SK-N-DZ (cell line): ENCODE data around the gene SIPA1L3.
A peak's percentile ranks its signal among the peaks of the same experiment; 100 is the strongest.

Experiments used
- DNase-seq: peaks from one replicate; pipeline ENCODE4 v3.0.0-alpha.2; 2015; ENCODE audit warnings: low spot score

The SIPA1L3 gene

DNA sequence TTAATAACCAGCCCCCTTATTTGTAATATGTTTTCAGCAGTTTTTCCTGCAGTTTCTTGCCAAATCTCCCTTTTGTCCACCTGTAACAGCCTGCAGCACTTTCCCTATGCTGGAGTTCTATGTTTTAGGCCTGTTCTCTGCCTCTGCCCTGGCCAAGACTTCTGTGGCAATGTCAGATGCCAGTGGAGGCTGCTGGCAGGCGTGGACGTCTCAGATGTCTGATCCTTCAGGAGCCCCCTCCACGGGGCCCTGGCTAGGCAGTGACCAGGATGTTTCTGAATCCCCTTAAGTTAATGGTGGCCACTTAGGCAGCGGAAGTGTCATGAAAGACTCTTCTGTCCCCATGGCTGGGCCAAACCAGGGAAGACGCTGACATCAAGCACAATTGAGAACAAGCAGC is 40.8 kb downstream of the SIPA1L3 start:
- no peak for DNase-seq

DNA sequence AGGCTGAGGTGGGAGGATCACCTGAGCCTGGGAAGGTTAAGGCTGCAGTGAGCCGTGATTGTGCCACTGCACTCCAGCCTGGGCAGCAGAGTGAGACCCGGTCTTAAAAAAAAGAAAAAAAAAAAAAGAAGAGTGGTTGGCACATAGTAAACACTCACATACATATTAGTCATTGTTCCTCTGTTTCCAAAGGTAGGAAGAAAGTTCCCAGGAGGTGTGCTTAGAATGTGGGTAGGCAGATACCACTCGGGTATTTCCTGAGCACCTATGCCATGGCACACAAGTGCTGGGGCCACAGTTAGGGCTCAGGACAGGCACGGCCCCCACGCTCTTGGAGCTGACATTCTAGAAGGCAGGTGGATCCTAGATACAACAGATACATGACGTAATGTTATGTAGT is 41.4 kb downstream of the SIPA1L3 start:
- DNase-seq, result no peak

DNA sequence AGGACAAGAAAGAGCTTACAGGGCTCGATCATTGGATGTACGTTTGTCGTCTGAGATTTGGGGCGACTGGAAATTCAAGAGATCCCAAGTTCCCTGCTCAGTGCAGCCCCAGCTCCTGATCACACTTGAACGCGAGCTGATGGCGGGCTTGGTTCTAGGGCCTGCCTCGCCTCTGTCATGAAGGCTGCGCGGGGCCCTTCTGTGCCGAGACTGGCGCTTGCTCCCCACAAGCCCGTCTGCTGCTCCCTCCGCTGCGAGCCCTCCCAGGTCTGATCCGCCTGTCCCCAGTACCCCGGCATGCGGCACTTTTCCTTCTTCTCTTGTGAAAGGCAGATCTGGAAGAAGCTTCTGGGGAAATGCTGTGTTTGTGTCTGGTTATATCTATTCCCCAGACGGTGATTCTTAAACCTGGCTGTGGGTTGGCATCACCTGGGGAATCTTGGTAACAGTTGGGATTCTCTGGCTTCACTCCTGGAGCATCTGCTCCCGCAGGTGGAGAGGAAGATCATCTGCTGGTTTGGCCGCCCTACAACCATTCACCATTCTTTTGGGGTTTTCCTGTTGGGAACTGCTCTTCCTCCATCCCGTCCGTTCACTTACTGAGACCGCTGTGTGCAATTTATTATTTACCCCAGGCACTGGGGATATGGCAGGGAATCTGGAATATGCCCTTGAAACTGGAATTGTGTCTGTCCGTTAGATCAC is 43.6 kb downstream of the SIPA1L3 start:
- no peak for DNase-seq

- DNase-seq, result no peak
Observed at GRCh38 chr19:37951816-37952210, 44.8 kb downstream of the SIPA1L3 start.

GRCh38 chr19:37953171-37953917 is 46.3 kb downstream of the SIPA1L3 start:
- DNase-seq, result no peak

DNA sequence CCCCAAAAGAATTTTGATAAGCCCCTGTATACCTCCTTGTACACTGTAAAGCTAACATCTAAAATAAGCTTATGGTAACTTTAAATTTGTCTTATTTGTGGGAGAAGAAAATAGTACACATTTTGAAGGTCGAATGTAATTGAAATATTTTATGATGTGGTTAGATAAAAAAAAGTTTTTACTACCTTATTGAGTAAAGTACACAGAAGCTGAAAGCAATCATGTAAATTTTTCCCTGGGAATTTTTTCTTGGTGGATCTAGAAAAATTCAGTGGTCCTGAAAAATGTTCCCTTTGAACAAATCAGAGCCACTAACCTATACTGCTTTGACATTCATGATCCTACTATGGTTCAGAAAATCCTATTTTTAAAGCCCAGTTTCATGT is 46.9 kb downstream of the SIPA1L3 start:
- DNase-seq, result no peak

DNA sequence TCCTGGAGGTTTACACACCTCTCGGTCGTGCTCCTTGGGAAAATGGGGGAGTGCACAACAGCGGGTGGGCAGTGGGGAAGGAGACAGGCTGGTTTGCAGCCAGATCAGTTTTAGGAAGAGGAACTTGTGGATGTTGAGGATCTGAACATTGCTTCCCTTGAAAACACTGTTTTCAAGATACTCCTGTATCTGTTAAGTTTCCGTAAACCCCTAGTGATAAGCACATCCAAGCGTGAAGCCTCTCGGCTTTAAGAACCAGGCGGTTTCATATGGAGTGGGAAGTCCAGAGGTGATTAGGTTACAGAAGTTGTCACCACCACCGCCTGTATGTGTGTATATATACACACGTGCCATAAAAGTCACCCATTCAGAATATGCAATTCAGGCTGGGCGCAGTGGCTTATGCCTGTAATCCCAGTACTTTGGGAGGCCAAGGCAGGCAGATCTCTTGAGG is 47.4 kb downstream of the SIPA1L3 start:
- no peak for DNase-seq

GRCh38 chr19:37955986-37956385 is 49.0 kb downstream of the SIPA1L3 start:
- no peak for DNase-seq

DNA sequence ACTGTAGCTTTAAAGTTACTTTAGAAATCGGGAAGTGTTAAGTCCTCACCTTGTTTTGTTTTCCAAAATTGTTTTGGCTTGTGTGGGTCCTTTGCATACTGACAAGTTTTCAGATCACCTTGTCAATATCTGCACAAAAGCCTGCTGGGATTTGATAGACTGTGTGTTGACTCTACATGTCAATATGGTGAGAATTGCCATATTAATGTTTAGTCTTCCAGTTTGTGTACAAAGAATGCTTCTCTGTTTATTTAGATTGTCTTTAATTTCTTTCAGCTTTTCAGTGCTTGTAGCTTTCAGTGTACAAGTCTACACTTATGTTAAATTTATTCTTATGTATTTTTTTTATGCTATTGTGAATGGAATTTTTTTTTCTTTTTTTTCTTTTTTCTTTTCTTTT is 50.2 kb downstream of the SIPA1L3 start:
- DNase-seq, result no peak

GRCh38 chr19:37959665-37960114 is 52.7 kb downstream of the SIPA1L3 start:
- DNase-seq, result no peak

DNA sequence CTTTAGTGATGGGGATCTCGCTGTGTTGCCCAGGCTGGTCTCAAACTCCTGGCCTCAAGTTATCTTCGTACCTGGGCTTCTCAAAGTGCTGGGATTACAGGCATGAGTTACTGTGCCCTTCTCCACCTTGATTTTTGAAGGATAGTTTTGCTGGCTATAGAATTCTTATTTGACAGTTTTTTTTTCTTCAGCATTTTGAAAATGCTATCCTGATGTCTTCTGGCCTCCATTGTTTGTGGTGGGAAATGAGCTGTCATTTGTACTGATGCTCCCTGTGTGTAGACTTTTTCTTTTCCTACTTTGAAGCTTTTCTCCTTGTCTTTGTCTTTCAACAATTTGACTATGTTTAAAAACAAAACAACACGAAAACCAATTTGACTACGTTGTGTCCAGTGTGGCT is 54.2 kb downstream of the SIPA1L3 start:
- no peak for DNase-seq

DNA sequence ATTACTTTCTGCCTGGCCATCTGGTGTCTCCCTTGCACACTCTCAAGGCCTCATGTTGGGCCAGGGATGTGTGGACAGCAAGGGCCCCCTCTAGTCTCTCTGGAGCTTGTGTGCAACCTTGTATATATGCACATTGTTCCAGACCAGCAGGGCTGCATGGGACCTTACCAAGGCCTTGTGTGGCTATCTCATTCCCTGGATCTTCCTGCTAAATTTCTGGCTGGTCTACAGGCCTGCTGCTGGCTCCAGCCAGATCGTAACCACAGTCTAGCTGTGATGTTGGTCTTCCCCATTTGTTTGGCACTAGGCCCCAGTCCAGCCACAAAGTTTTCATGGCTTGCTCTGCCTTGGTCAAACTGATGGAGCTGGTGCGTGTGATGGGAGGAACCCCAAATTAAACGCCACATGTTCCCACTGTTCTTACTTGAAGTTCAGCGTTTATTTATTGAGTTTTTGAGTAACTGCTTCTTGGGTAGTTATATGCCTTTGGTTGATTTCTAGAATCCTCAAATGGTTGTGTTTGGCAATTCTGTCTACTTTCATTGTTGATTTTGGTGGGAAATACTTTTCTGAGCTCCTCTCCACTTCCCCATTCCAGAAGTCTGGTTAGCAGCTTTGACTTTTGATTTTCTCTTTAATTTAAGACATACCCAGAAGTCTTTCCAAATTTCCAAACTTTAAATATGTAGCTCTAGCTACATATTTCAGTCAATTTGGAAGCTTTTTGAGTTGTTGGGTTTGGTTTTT is 56.4 kb downstream of the SIPA1L3 start:
- DNase-seq, result no peak

DNA sequence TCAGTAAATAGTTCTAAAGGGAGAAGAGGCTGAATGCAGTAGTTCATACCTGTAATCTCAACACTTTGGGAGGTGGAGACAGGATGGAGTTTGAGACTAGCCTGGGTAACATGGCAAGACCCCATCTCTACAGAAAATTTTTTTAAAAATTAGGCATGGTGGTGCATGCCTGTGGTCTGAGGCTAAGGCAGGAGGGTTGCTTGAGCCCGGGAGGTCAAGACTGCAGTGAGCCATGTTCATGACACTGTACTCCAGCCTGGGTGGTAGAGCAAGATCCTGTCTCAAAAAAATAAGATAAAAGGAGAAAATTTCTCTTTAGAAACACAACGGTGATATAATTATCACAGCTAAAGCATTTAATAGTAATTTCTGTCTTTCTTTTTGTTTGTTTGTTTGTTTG is 57.1 kb downstream of the SIPA1L3 start:
- no peak for DNase-seq

DNA sequence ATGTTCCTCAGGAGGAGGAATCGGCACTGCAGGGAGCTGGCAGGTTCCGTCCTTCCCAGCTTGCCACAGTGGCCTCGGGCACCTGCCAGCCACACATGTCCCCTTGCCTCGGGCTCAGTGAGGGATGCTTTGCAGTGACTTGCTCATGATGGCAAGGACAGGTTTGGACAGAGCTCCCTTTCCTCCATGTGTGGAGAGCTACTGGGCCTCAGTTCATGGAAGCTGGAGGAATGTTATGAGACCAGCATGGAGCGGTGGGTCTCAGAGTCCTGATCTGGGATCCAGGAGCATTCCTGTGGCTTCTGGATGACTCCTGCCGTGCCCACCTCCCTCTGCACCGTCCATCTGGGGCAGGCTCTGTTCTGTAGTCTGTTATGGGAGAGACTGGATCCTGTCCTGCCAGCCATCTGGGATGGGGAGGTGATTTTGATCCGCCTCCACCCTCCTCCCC is 59.2 kb downstream of the SIPA1L3 start:
- DNase-seq, result no peak

DNA sequence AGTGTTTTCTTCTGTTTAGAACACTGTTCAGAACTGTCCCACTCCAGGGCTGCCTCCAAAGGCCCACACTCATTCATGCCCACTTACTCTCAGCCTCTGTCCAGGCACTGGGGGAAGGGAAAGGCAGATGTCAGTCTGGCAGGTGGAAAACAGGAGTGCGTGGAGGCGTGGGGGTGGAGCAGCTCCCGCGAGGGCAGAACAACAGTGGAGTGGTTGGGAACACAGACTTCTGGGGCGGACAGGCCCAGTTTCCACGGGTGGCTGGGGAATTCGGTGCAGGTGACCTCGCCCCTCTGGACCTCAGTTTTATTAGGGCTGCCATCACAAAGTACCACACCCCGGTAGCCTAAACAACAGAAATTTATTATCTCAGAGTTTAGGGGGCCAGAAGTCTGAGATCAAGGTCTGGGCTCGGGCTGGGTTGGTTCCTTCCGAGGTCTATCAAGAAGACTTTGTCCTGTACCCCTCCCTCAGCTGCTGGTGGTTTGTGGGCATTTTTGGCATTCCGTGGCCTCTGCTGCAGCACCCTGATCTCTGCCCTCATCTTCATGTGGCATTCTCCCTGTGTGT is 59.7 kb downstream of the SIPA1L3 start:
- peak; percentile 12 for DNase-seq

- no peak for DNase-seq
Observed at GRCh38 chr19:37969695-37970094, 62.7 kb downstream of the SIPA1L3 start.

GRCh38 chr19:37970699-37971098 is 63.7 kb downstream of the SIPA1L3 start:
- DNase-seq, result no peak

- no peak for DNase-seq
Observed at GRCh38 chr19:37972803-37973202, 65.8 kb downstream of the SIPA1L3 start.

GRCh38 chr19:37973666-37974065 is 66.7 kb downstream of the SIPA1L3 start:
- no peak for DNase-seq

DNA sequence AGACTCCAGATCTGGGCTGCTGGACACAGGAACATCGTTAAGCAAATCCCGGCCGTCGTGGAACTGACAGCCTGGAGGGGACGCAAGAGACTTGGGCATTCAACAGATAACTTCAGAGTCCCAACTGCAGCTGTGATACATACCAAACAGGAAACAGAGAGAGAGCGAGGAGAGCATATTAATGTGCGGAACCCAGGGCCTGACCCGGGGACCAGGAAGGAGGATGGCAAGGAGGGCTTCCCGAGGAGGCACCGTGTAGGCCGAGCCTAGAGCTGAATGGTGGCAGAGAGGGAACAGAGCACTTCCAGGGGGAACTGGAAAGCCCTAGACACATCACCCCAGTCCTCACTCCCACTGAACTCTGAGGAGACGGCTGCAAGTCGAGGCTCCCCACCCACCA is 68.1 kb downstream of the SIPA1L3 start:
- DNase-seq, result no peak

DNA sequence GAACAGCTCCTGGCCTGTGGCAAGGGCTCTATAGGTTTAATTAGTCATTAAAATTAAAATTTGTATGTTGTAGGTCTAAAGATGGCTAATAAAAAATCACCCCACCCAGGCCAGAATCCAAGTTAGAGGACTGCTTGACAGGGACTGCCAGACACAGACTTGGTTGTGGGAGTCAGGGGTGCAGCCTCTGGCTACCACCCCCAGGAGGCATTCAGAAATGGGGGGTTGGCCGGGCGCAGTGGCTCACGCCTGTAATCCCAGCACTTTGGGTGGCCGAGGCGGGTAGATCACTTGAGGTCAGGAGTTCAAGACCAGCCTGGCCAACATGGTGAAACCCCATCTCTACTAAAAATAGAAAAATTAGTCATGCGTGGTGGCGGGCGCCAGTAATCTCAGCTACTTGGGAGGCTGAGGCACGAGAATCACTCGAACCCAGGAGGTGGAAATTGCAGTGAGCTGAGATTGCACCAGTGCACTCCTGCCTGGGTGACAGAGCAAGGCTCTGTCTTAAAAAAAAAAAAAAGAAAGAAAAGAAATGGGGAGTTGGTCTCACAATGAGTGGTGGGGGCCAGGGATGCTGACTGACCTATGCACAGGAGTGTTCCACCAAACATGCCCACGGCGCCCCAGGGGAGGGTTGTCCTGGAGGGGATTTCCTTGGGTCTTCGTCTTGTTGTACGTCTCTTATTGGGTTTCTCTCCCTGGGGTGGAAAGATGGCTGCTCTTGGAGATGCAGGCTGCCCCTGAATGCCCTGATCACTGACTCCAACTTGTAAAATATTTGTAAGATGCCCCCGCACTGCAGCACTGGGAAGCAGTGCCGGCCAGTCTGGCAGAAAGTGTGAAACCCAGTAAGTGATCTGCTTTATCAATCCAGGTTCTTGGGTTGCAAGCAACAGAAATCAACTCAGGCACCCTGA is 68.8 kb downstream of the SIPA1L3 start:
- no peak for DNase-seq
